IMR-90 (cell line): Measurements from ENCODE around the gene ZNF593OS.

Experiments used
- BHLHE40 ChIP-seq: fragments of 150-350 bp; IDR thresholded peaks from 2 replicates; pipeline ENCODE4 v1.6.1; 2016; ENCODE audit warnings: mild to moderate bottlenecking, low read depth, low read length
- CEBPB ChIP-seq: IDR thresholded peaks from 2 replicates; pipeline ENCODE4 v1.6.1; 2012; ENCODE audit warnings: low read depth, low read length, improper control_type of control experiment
- FOS ChIP-seq: fragments of 150-350 bp; IDR thresholded peaks from 2 replicates; pipeline ENCODE4 v1.6.1; 2016; ENCODE audit warnings: low read depth, low read length
- MAFK ChIP-seq: IDR thresholded peaks from 2 replicates; pipeline ENCODE4 v1.6.1; 2012; ENCODE audit warnings: low read depth, low read length, improper control_type of control experiment
- MAZ ChIP-seq: IDR thresholded peaks from 2 replicates; pipeline ENCODE4 v1.6.1; 2012; ENCODE audit warnings: low read depth, mild to moderate bottlenecking, low read length, improper control_type of control experiment, moderate library complexity, borderline replicate concordance
- MXI1 ChIP-seq: IDR thresholded peaks from 2 replicates; pipeline ENCODE4 v1.6.1; 2012; ENCODE audit warnings: low read depth, mild to moderate bottlenecking, low read length, moderate library complexity, borderline replicate concordance
- NFE2L2 ChIP-seq: fragments of 150-350 bp; IDR thresholded peaks from 2 replicates; pipeline ENCODE4 v1.6.1; 2016; ENCODE audit warnings: low read depth, mild to moderate bottlenecking, low read length
- POLR2A ChIP-seq: IDR thresholded peaks from 2 replicates; pipeline ENCODE4 v1.6.1; 2012; ENCODE audit warnings: mild to moderate bottlenecking, low read depth, low read length
- RAD21 ChIP-seq: IDR thresholded peaks from 2 replicates; pipeline ENCODE4 v1.6.1; 2012; ENCODE audit warnings: low read length, improper control_type of control experiment
- RCOR1 ChIP-seq: IDR thresholded peaks from 2 replicates; pipeline ENCODE4 v1.6.1; 2012; ENCODE audit warnings: mild to moderate bottlenecking, low read length, improper control_type of control experiment; ENCODE audit not compliant: insufficient replicate concordance
- RFX5 ChIP-seq: IDR thresholded peaks from 2 replicates; pipeline ENCODE4 v1.8.0; 2012; ENCODE audit warnings: low read depth, mild to moderate bottlenecking, low read length, moderate library complexity
- SMC3 ChIP-seq: fragments of 150-350 bp; IDR thresholded peaks from 2 replicates; pipeline ENCODE4 v1.6.1; 2016; ENCODE audit warnings: low read depth, mild to moderate bottlenecking, antibody characterized with exemption, low read length, moderate library complexity
- TF ChIP-seq, protein P1 (sequence below): conservative IDR thresholded peaks from 2 replicates; pipeline ENCODE4 v1.5.1; 2012; ENCODE audit warnings: mild to moderate bottlenecking, low read depth, low read length, improper control_type of control experiment

DNA sequence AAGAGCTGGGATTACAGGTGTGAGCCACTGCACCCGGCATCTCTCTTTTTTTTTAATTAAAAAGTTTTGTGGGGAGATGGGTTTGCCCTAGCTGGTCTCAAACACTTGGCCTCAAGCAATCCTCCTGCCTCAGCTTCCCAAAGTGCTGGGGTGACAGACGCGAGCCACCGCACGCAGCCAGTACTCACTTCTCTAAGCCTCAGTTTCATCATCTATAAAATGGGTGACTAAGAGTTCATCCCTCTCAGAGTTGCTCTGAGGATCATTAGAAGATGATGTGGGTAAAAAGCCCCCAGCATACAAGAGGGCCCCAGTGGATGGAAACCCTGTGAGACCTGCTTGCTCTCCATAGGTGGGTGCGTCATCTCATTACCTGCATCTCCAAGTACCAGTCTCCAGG lies 16.2 kb upstream of the ZNF593OS start:
- TF ChIP-seq, protein P1, sequence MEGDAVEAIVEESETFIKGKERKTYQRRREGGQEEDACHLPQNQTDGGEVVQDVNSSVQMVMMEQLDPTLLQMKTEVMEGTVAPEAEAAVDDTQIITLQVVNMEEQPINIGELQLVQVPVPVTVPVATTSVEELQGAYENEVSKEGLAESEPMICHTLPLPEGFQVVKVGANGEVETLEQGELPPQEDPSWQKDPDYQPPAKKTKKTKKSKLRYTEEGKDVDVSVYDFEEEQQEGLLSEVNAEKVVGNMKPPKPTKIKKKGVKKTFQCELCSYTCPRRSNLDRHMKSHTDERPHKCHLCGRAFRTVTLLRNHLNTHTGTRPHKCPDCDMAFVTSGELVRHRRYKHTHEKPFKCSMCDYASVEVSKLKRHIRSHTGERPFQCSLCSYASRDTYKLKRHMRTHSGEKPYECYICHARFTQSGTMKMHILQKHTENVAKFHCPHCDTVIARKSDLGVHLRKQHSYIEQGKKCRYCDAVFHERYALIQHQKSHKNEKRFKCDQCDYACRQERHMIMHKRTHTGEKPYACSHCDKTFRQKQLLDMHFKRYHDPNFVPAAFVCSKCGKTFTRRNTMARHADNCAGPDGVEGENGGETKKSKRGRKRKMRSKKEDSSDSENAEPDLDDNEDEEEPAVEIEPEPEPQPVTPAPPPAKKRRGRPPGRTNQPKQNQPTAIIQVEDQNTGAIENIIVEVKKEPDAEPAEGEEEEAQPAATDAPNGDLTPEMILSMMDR = no peak
- no peak for TF ChIP-seq SMC3
- TF ChIP-seq MXI1 = no peak
- no peak for TF ChIP-seq MAFK
- TF ChIP-seq MAZ = no peak
- no peak for TF ChIP-seq BHLHE40
- TF ChIP-seq NFE2L2 = no peak
- no peak for TF ChIP-seq RFX5
- TF ChIP-seq POLR2A = no peak
- no peak for TF ChIP-seq CEBPB
- TF ChIP-seq RCOR1 = no peak
- no peak for TF ChIP-seq RAD21
- TF ChIP-seq FOS = no peak
